Naive thymus-derived CD8-positive, alpha-beta T cell (primary cell): ENCODE data around the gene FBXW8. TPM values are rescaled to one million over a fixed set of nuclear protein-coding genes. Genes with fewer than 3 reads are reported as not detected.

ENCODE experiments used
- ATAC-seq, 2 donors: fragments of 150-1000 bp; cut with Tn5 transposase in 1 of 2; sonication (Bioruptor Pico), chemical (Tn5 transposase) in 1 of 2; 1 replicate in 1 of 2; 2 replicates in 1 of 2; pipeline ENCODE4 v1.10.0; 2021; ENCODE audit warnings: mild to moderate bottlenecking in 2 of 2, moderate library complexity in 2 of 2
- POLR2A ChIA-PET: fragments of 350-600 bp; sonication (Branson Sonifier 250); formaldehyde crosslinking; loops from one replicate; lab custom pipeline; 2021; ENCODE audit warnings: antibody characterized with exemption; lab: Charles Lee
- DNase-seq, 10 donors: peaks; one replicate each; pipeline versions ENCODE4 v3.0.0 to v3.0.0-alpha.2; 2020 to 2022
- H3K27ac Mint-ChIP-seq, 10 donors: one replicate each; pipeline ENCODE4 v1.8.0; 2020 to 2022; ENCODE audit warnings: mild to moderate bottlenecking in 10 of 10, mixed read lengths in 10 of 10, moderate library complexity in 4 of 10, inconsistent platforms in 1 of 10
- H3K27me3 Mint-ChIP-seq, 5 donors: one replicate each; pipeline ENCODE4 v1.8.0; 2021 to 2022; ENCODE audit warnings: mixed read lengths in 5 of 5
- H3K36me3 Mint-ChIP-seq, 3 donors: one replicate each; pipeline ENCODE4 v1.8.0; 2020 to 2022; ENCODE audit warnings: mixed read lengths in 3 of 3, mild to moderate bottlenecking in 2 of 3, inconsistent platforms in 1 of 3
- H3K4me1 Mint-ChIP-seq, 4 donors: one replicate each; pipeline ENCODE4 v1.8.0; 2021 to 2022; ENCODE audit warnings: mixed read lengths in 4 of 4
- H3K4me3 Mint-ChIP-seq, 10 donors: one replicate each; pipeline ENCODE4 v1.8.0; 2020 to 2022; ENCODE audit warnings: mild to moderate bottlenecking in 10 of 10, mixed read lengths in 10 of 10, moderate library complexity in 6 of 10, inconsistent platforms in 1 of 10
- H3K9me3 Mint-ChIP-seq, 9 donors: one replicate each; pipeline ENCODE4 v1.8.0; 2020 to 2022; ENCODE audit warnings: mixed read lengths in 9 of 9, mild to moderate bottlenecking in 3 of 9, inconsistent platforms in 1 of 9, moderate library complexity in 1 of 9
- polyA plus RNA-seq, 3 donors: library from polyadenylated mRNA; unstranded; fragments of 300-500 nt; fragmentation: Illumina TruSeq; gene quantifications; one replicate each; pipeline ENCODE4 v1.2.3, GENCODE V29; 2021
- total RNA-seq, 8 experiments: library from RNA in 2 of 8; stranded (reverse) in 2 of 8; gene quantifications; one replicate each; pipeline ENCODE4 v1.2.3 and lab custom pipeline; 2021 to 2026

FBXW8 gene
- total and polyA plus RNA-seq, 5 experiments from 2014 or later: 5.3 to 18.3 (median 9.0) TPM

DNA sequence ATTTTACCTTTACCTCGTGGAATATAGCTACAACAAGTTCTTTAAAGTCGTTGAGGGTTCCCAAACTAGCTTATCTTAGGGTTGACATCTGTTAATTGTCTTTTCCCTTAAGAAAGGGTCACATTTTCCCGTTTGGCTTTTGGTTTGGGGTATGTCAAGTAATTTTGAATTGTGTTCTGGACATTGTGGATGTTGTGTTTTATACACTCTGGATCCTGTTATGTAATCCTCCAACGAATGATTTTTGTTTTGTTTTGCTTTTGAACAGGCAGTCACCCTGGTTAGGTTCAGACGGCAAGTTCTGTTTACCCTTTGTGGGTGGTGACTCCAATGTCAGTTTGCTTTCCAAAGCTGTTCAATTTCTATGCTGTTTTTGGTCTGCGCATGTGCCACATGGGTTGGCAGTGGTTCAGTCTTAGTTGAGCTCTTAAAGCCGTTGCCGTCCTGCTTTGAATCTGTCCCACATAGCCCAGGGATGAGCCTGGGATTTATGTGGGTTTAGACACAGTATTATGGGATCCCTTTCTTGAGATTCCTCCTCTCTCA, 103.7 kb downstream of the FBXW8 start:
- DNase-seq (no peak), ATAC-seq (no peak)
- peak overlapping the region in 1 of 10 donors; percentile 34 for H3K27ac Mint-ChIP-seq
- POLR2A ChIA-PET: no interaction called here
- peaks cover 0 to 12% (median 0%) of the 10 kb centered on the region in 4 donors for H3K4me1 Mint-ChIP-seq
- no peaks in the 10 kb centered on the region for H3K27me3 Mint-ChIP-seq
- peaks cover 44 to 93% (median 62%) of the 10 kb centered on the region in 3 donors for H3K36me3 Mint-ChIP-seq
- H3K9me3 Mint-ChIP-seq: peaks cover 0 to 41% (median 17%) of the 10 kb centered on the region in 9 donors
- H3K4me3 Mint-ChIP-seq: no peak overlapping the region

DNA sequence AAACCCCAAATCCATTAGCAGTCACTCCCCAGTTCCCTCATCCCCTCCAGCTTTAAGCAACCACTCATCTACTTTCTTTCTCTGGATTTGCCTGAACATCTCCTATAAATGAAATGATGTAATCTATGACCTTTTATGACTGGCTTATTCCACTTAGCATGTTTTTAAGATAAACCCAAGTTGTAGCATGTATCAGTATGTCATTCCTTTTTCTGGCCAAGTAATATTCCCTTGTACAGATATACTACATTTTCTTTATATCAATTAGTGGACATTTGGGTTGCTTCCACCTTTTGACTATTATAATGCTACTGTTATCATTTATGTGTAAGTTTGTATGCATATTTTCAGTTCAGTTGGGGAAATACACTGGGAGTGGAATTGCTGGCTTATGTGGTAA, 105.1 kb downstream of the FBXW8 start:
- Mint-ChIP-seq H3K27me3 (no peaks in the 10 kb centered on the region), H3K4me1 (peaks cover 0 to 17% (median 0%) of the 10 kb centered on the region in 4 donors), H3K36me3 (peaks cover 43 to 92% (median 50%) of the 10 kb centered on the region in 3 donors), H3K27ac (no peak overlapping the region), H3K4me3 (no peak overlapping the region), H3K9me3 (peaks cover 0 to 41% (median 17%) of the 10 kb centered on the region in 9 donors)
- no peak for ATAC-seq
- no peak for DNase-seq
- POLR2A ChIA-PET: no interaction called here

DNA sequence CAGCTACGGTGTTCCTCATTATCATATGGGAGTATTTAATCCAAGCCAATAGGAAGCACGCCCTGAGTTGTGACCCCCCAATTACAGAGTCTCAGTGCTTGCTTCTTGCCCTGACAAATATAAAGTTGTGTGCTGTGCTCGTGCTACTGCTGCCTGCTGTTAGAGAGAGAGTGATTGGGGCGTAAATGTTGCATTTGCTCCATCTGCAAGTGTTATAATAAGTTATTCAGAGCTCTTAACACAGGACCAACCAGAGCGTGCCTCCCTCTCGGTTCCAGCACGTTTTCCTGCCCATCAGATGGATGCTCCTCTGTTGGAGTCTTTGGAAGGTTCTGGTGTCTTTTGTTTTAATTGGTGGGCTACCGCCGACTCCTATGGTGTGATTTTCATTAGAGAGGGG, 107.1 kb downstream of the FBXW8 start:
- Mint-ChIP-seq H3K4me1 (peaks cover 0 to 17% (median 0%) of the 10 kb centered on the region in 4 donors), H3K27ac (peak overlapping the region in 2 of 10 donors; percentile 35 to 73), H3K27me3 (no peaks in the 10 kb centered on the region), H3K9me3 (peaks cover 0 to 30% (median 13%) of the 10 kb centered on the region in 9 donors), H3K36me3 (peaks cover 30 to 87% (median 34%) of the 10 kb centered on the region in 3 donors), H3K4me3 (no peak overlapping the region)
- POLR2A ChIA-PET: no interaction called here
- DNase-seq (no peak), ATAC-seq (no peak)

DNA sequence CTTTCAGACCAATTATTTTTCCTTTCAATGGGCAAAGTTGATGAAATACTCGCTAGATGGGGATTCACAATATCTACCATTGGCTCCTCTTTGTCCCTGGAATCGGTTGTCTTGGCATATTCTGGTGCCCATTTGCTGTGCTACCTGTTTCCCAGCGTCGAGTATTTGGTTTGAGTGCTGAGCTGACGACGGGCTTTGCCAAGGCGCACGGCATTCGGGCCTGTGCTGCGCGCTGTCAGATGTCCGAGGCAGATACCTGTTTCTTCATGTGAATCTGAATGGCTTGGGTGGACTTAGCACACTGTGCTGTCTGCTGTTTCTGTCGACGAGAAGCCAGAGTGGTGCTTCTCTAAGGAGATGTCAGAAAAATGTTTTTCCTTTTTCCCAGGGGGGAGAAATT, 107.5 kb downstream of the FBXW8 start:
- Mint-ChIP-seq H3K27ac (peak overlapping the region in 1 of 10 donors; percentile 73), H3K27me3 (no peaks in the 10 kb centered on the region), H3K9me3 (peaks cover 0 to 25% (median 10%) of the 10 kb centered on the region in 9 donors)

DNA sequence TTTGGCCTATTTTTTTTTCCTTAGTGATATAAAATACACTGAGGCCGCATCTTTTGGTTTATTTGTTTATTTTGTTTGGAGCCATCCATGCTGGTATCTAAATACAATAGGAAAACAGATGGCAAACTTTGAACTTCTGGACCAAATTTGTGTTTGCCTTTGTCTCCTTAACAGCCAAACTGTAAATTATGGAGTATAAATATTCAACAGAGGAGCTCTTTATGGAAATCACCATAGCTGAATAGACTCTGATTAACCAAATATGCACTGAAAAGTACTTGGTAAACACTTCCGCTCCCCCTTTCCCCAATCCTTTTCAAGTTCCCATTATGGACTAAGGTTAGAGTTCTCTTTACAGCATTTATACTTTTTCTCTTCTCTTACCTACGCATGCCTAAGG, 107.9 kb downstream of the FBXW8 start:
- H3K27me3 Mint-ChIP-seq: no peaks in the 10 kb centered on the region
- H3K27ac Mint-ChIP-seq: peak overlapping the region in 4 of 10 donors; percentile 11 to 73 (median 44)

More for the DNA sequence above, 107.5 kb downstream of the FBXW8 start:
- H3K36me3 Mint-ChIP-seq: peaks cover 25 to 86% (median 29%) of the 10 kb centered on the region in 3 donors
- POLR2A ChIA-PET: no interaction called here
- ATAC-seq (no peak), DNase-seq (no peak)
- H3K4me3 Mint-ChIP-seq: no peak overlapping the region
- H3K4me1 Mint-ChIP-seq: peaks cover 0 to 17% (median 0%) of the 10 kb centered on the region in 4 donors

DNA sequence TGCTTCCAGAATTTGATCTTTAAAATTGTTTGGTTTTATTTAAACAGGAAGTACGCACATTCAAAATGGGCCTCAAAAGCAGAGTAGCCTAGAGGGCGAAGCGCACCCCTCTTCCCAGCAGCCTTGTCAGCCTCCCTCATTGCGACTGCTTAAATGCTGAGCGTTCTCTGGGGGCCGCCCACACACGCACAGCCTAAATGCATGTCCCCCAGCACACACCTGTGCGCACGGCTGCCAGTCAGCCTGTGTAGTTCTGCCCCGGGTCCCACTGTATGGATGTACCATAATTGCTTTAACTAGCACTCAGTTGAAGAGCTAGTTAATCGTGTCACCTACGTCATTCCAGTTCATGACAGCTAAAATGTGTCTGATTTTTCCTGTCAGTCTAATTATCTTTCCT, 109.1 kb downstream of the FBXW8 start:
- no peak for ATAC-seq
- no peak for DNase-seq
- POLR2A ChIA-PET: no interaction called here
- Mint-ChIP-seq H3K27ac (no peak overlapping the region), H3K9me3 (peaks cover 0 to 11% (median 0%) of the 10 kb centered on the region in 9 donors), H3K4me1 (peaks cover 0 to 17% (median 0%) of the 10 kb centered on the region in 4 donors), H3K27me3 (no peaks in the 10 kb centered on the region), H3K36me3 (peaks cover 11 to 82% (median 17%) of the 10 kb centered on the region in 3 donors), H3K4me3 (no peak overlapping the region)

More for the DNA sequence above, 107.9 kb downstream of the FBXW8 start:
- peaks cover 0 to 23% (median 9%) of the 10 kb centered on the region in 9 donors for H3K9me3 Mint-ChIP-seq
- POLR2A ChIA-PET: no interaction called here
- ATAC-seq: no peak
- H3K4me3 Mint-ChIP-seq: no peak overlapping the region
- H3K4me1 Mint-ChIP-seq: peaks cover 0 to 17% (median 0%) of the 10 kb centered on the region in 4 donors
- peaks cover 23 to 83% (median 27%) of the 10 kb centered on the region in 3 donors for H3K36me3 Mint-ChIP-seq
- no peak for DNase-seq

DNA sequence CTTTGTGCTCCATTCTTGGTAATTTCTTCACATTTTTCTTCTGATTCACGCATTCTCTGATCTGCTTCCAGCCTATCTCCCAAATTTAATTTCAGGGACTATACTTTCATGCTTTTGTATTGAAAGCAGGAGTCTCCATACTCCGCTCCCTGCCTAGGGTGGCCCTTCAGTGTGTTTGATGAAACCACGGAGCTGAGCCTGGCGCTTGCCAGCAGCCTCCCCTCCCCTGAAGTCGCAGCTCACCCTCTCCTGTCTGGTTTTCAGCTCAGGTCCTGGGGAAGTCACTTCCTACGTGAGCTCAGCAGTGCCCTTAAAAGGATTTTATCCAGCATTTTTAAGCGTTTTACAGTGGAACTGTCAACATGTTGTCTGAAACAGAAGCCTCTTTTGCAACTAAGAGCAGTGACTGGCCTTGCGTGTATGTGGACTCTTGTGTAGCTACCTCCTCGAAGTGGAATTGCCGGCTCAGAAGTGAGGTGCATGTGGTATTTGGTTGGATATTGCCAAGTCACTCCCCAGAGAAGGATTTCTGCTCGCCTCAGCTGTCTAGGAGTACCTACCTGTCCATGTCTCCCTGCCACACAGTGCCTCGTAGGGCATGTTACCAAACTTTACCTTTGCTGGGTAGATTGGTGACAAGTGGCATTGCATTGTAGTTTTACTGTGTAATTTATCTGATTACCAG, 109.9 kb downstream of the FBXW8 start:
- Mint-ChIP-seq H3K36me3 (peaks cover 3 to 81% (median 9%) of the 10 kb centered on the region in 3 donors), H3K27ac (peak overlapping the region in 1 of 10 donors; percentile 16), H3K4me3 (no peak overlapping the region), H3K4me1 (peaks cover 0 to 16% (median 2%) of the 10 kb centered on the region in 4 donors), H3K9me3 (peaks cover 0 to 5% (median 0%) of the 10 kb centered on the region in 9 donors), H3K27me3 (no peaks in the 10 kb centered on the region)
- DNase-seq (no peak), ATAC-seq (no peak)
- POLR2A ChIA-PET: no interaction called here

DNA sequence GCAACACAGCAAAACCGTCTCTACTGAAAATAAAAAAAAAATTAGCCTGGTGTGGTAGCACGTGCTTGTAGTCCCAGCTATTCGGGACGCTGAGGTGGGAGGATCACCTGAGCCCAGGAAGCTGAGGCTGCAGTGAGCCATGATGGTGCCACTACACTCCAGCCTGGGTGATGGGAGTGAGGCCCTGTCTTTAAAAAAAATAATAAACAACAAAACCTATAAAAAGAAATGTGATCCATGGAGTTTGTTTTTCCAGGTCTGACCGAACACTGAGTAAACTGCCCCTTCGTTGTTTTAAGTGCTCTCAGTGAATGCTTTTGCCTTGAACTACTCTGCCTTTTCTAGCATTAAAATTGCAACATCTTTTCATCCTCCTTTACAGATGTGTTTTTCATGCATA, 111.7 kb downstream of the FBXW8 start:
- Mint-ChIP-seq H3K27ac (peak overlapping the region in 3 of 10 donors; percentile 16 to 43 (median 27)), H3K4me3 (no peak overlapping the region), H3K4me1 (peaks cover 0 to 12% (median 3%) of the 10 kb centered on the region in 4 donors), H3K9me3 (no peaks in the 10 kb centered on the region), H3K27me3 (no peaks in the 10 kb centered on the region), H3K36me3 (peaks cover 0 to 78% (median 1%) of the 10 kb centered on the region in 3 donors)
- POLR2A ChIA-PET: no interaction called here
- no peak for DNase-seq
- ATAC-seq: no peak

DNA sequence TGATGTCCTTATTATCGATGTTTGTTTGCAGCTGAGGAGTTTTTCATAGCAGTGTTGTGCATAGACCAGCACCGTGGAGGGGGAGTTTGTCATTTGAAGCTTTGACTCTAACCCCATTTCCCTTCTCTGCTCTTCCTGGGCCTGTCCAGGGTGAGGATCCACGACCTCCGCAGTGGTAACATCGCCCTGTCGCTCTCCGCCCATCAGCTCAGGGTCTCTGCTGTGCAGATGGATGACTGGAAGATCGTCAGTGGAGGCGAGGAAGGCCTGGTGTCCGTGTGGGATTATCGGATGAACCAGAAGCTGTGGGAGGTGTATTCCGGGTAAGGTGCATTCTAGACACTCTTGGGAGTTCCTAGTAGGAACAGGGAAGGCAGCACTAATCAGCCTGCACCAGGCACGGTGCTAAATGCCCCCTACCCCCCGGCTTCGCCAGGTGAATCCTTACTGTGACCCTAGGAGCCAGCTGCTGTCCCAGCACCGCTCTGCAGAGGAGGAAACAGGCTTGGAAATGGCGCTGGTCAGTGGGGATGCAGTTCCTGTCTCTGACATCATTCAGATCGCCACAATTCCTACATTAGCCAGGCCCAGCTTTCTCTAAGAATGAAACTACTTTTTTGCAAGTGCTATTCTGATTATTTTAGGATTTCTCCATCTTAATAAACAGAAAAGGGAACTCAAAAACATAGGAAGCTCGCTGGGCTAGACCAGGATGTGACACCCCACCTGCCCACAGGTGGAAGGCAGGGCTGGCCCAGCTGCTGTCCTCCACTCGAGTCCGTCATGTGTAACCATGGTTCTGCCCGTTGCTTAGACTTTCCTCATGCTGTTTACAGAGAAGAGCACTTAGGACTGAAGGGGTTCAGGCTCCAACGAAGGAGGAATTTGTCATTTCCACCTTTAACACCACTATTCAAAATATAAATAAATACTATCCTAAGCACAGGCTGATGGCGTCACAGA, 113.5 kb downstream of the FBXW8 start:
- no peaks in the 10 kb centered on the region for H3K27me3 Mint-ChIP-seq
- H3K36me3 Mint-ChIP-seq: peaks cover 0 to 73% (median 1%) of the 10 kb centered on the region in 3 donors
- H3K27ac Mint-ChIP-seq: peak overlapping the region in 1 of 10 donors; percentile 65
- ATAC-seq (no peak), DNase-seq (no peak)
- H3K9me3 Mint-ChIP-seq: no peaks in the 10 kb centered on the region
- no peak overlapping the region for H3K4me3 Mint-ChIP-seq
- POLR2A ChIA-PET: no interaction called here
- H3K4me1 Mint-ChIP-seq: peaks cover 0 to 7% (median 3%) of the 10 kb centered on the region in 4 donors

DNA sequence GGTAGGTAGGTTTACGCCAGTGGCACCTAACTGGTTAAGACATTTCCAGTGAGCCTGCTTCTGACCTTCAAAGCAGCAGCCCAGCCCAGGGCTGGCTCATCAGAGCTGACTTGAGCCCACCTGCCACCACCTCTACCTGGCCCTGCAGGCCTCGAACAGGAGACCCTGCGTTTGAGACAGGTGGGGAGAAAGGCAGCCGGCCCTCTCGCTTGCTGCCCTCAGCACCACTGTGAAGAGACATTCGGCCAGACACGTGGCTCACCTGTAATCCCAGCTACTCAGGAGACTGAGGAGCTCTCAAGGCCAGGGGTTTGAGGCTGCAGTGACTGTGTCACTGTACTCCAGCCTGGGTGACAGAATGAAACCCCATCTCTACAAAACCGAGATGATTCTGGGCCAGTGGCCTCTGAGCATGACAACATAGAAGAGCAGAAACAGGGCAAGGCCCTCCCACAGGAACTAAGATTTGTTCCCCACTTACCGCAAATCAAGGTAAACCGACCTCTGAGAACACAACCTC, 114.3 kb downstream of the FBXW8 start:
- no peaks in the 10 kb centered on the region for H3K9me3 Mint-ChIP-seq
- H3K4me3 Mint-ChIP-seq: no peak overlapping the region
- H3K27me3 Mint-ChIP-seq: no peaks in the 10 kb centered on the region
- POLR2A ChIA-PET: no interaction called here
- peak overlapping the region in 2 of 10 donors; percentile 52 to 84 for H3K27ac Mint-ChIP-seq
- ATAC-seq (no peak), DNase-seq (no peak)
- peaks cover 0 to 73% (median 1%) of the 10 kb centered on the region in 3 donors for H3K36me3 Mint-ChIP-seq
- H3K4me1 Mint-ChIP-seq: peaks cover 0 to 7% (median 3%) of the 10 kb centered on the region in 4 donors

DNA sequence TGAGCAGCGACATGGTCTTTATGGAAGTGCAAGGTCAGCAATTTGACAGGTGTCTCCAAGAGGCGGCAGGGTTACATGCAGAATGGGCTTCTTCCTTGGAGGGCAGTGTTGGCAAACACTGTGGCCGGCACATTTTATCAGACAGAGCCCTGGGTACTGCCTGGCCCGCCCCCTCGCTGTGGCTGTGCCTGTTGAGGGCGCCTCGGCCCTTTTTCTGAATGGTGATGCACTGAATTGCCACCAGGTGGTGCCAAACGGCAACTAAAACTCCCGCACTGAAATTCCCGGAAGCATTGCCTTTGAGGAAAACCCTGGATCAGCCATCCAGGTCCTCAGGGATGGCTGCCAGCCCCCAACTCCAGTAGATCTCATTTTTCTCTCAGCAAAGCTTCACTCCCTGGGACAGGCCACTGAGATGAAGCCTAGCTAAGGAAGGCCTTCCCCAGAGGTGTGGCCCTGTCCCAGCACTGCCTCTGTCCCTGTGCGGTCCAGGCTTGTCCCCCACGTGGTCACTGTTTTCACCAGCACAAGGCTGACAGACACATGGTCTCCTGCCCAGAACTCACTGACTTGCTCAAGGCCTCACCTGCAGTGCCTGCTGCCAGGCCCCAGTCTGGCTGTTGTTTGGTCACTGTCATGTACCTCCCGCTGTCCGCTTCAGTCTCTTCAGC, 114.9 kb downstream of the FBXW8 start:
- POLR2A ChIA-PET: interaction anchor here (1.5 kb wide), 1 partner anchor 13 kb away, joined by 3 read pairs; no protein-coding TSS in a partner anchor
- DNase-seq (peak in 6 of 10 donors; percentile 15 to 54 (median 37)), ATAC-seq (peak; percentile 57 to 63)
- H3K4me1 Mint-ChIP-seq: peaks cover 0 to 6% (median 2%) of the 10 kb centered on the region in 4 donors
- H3K27me3 Mint-ChIP-seq: no peaks in the 10 kb centered on the region
- H3K27ac Mint-ChIP-seq: peak overlapping the region in 5 of 10 donors; percentile 33 to 84 (median 52)
- H3K4me3 Mint-ChIP-seq: no peak overlapping the region
- H3K9me3 Mint-ChIP-seq: no peaks in the 10 kb centered on the region
- H3K36me3 Mint-ChIP-seq: peaks cover 0 to 72% (median 1%) of the 10 kb centered on the region in 3 donors
